SK-N-SH (cell line): ENCODE measurements around the gene BTBD16. TPM values are rescaled to one million over a fixed set of nuclear protein-coding genes. Genes with fewer than 3 reads are reported as not detected.

ENCODE experiments used
- CTCF ChIA-PET: fragments of 300-600, 350-600 bp; formaldehyde crosslinking; extraction: SDS; loops from one replicate; lab custom pipeline; 2021; lab: Yijun Ruan, JAX
- POLR2A ChIA-PET: fragments of 350-600 bp; sonication (Branson Sonifier 250); formaldehyde crosslinking; extraction: SDS; loops from one replicate; lab custom pipeline; 2020; ENCODE audit warnings: antibody characterized with exemption, inconsistent platforms; lab: Yijun Ruan, JAX
- DNase-seq: peaks from one replicate; pipeline ENCODE4 v3.0.0; 2012
- H2AFZ ChIP-seq: fragments of 200-600 bp; sonication (generic); 2 replicates; pipeline ENCODE4 v1.8.1; 2016; ENCODE audit warnings: antibody characterized with exemption, mild to moderate bottlenecking, low read depth
- H3F3A ChIP-seq: fragments of 200-600 bp; sonication (generic); replicated peaks from 2 replicates; pipeline ENCODE3; 2016; ENCODE audit warnings: antibody characterized with exemption, mild to moderate bottlenecking; ENCODE audit not compliant: insufficient read depth
- H3K27ac ChIP-seq, 2 experiments: fragments of 200-500 bp in 1 of 2; fragments of 200-600 bp in 1 of 2; sonication (Bioruptor generic) in 1 of 2; sonication (generic), shearing (Covaris generic) in 1 of 2; 2 replicates each; pipeline versions ENCODE4 v1.5.1 to v1.6.1; 2014 to 2016; ENCODE audit warnings: low read depth in 2 of 2, inconsistent platforms in 1 of 2, low read length in 1 of 2, mild to moderate bottlenecking in 1 of 2, mixed read lengths in 1 of 2
- H3K27me3 ChIP-seq: fragments of 200-600 bp; sonication (generic), shearing (Covaris generic); 2 replicates; pipeline ENCODE4 v1.6.1; 2016; ENCODE audit warnings: mixed run types; ENCODE audit not compliant: insufficient read depth
- H3K36me3 ChIP-seq, 2 experiments: fragments of 200-500 bp in 1 of 2; fragments of 200-600 bp in 1 of 2; sonication (Bioruptor generic) in 1 of 2; sonication (generic) in 1 of 2; replicated peaks in 1 of 2; 2 replicates each; pipeline versions ENCODE3 to v1.5.1; 2014 to 2016; ENCODE audit warnings: low read length in 1 of 2, mild to moderate bottlenecking in 1 of 2; ENCODE audit not compliant: insufficient read depth in 2 of 2, control insufficient read depth in 1 of 2
- H3K4me1 ChIP-seq, 2 experiments: fragments of 200-500 bp in 1 of 2; fragments of 200-600 bp in 1 of 2; sonication (Bioruptor generic) in 1 of 2; sonication (generic), shearing (Covaris generic) in 1 of 2; 2 replicates each; pipeline versions ENCODE4 v1.5.1 to v1.6.1; 2014 to 2016; ENCODE audit warnings: low read depth in 1 of 2, low read length in 1 of 2, mixed run types in 1 of 2; ENCODE audit not compliant: insufficient read depth in 2 of 2, control insufficient read depth in 1 of 2
- H3K4me2 ChIP-seq: fragments of 200-600 bp; sonication (generic), shearing (Covaris generic); 2 replicates; pipeline ENCODE4 v1.6.1; 2017; ENCODE audit warnings: mixed run types
- H3K4me3 ChIP-seq, 2 experiments: fragments of 200-500 bp in 1 of 2; fragments of 200-600 bp in 1 of 2; sonication (Bioruptor generic) in 1 of 2; sonication (generic), shearing (Covaris generic) in 1 of 2; 2 replicates each; pipeline versions ENCODE4 v1.5.1 to v1.8.1; 2014 to 2016; ENCODE audit warnings: low read depth in 2 of 2, inconsistent platforms in 1 of 2, low read length in 1 of 2, mild to moderate bottlenecking in 1 of 2, mixed read lengths in 1 of 2, moderate library complexity in 1 of 2
- H3K79me2 ChIP-seq: fragments of 200-600 bp; sonication (generic); 2 replicates; pipeline ENCODE4 v1.8.1; 2017; ENCODE audit warnings: mild to moderate bottlenecking; ENCODE audit not compliant: insufficient read depth
- H3K9ac ChIP-seq: fragments of 200-600 bp; sonication (generic); 2 replicates; pipeline ENCODE4 v1.6.1; 2017; ENCODE audit warnings: mixed run types
- H3K9me2 ChIP-seq: fragments of 200-600 bp; sonication (generic); 2 replicates; pipeline ENCODE4 v1.6.1; 2017; ENCODE audit warnings: mixed run types
- H3K9me3 ChIP-seq: fragments of 200-600 bp; sonication (generic); 2 replicates; pipeline ENCODE4 v1.6.1; 2017; ENCODE audit warnings: mixed run types, mild to moderate bottlenecking, moderate library complexity
- H4K20me1 ChIP-seq: fragments of 200-600 bp; sonication (generic); 2 replicates; pipeline ENCODE4 v1.6.1; 2017; ENCODE audit warnings: mild to moderate bottlenecking, mixed run types; ENCODE audit not compliant: insufficient read depth
- ELF1 ChIP-seq: IDR thresholded peaks from 2 replicates; pipeline ENCODE4 v1.4.0; 2012
- EZH2phosphoT487 ChIP-seq: fragments of 200-600 bp; sonication (generic); IDR thresholded peaks from 2 replicates; pipeline ENCODE4 v1.6.1; 2017; ENCODE audit warnings: low read depth, mixed run types, mild to moderate bottlenecking, antibody characterized with exemption, moderate library complexity, borderline replicate concordance
- FOSL2 ChIP-seq: IDR thresholded peaks from 2 replicates; pipeline ENCODE4 v1.4.0; 2012; ENCODE audit warnings: low read depth, mild to moderate bottlenecking, moderate library complexity, borderline replicate concordance
- GABPA ChIP-seq: IDR thresholded peaks from 2 replicates; pipeline ENCODE4 v1.4.0; 2012; ENCODE audit warnings: low read depth, mild to moderate bottlenecking
- IRF3 ChIP-seq: fragments of 150-350 bp; IDR thresholded peaks from 2 replicates; pipeline ENCODE4 v1.6.1; 2016; ENCODE audit warnings: mild to moderate bottlenecking, low read depth, low read length
- JUND ChIP-seq: IDR thresholded peaks from 2 replicates; pipeline ENCODE4 v1.4.0; 2012
- MAX ChIP-seq: IDR thresholded peaks from 2 replicates; pipeline ENCODE4 v1.4.0; 2012; ENCODE audit warnings: low read depth
- MEF2A ChIP-seq: IDR thresholded peaks from 2 replicates; pipeline ENCODE4 v1.4.0; 2012; ENCODE audit warnings: low read depth, borderline replicate concordance
- MXI1 ChIP-seq: IDR thresholded peaks from 2 replicates; pipeline ENCODE4 v1.6.1; 2012; ENCODE audit warnings: mild to moderate bottlenecking, low read depth, low read length, improper control_type of control experiment
- PBX3 ChIP-seq: IDR thresholded peaks from 2 replicates; pipeline ENCODE4; 2012
- RAD21 ChIP-seq: IDR thresholded peaks from 2 replicates; pipeline ENCODE4 v1.6.1; 2012; ENCODE audit warnings: mild to moderate bottlenecking, low read length
- REST ChIP-seq: IDR thresholded peaks from 2 replicates; pipeline ENCODE4 v1.6.1; 2012; ENCODE audit warnings: mild to moderate bottlenecking, low read depth, low read length, moderate library complexity
- RXRA ChIP-seq: IDR thresholded peaks from 2 replicates; pipeline ENCODE4 v1.4.0; 2012; ENCODE audit warnings: low read depth, mild to moderate bottlenecking, borderline replicate concordance
- SMC3 ChIP-seq: IDR thresholded peaks from 2 replicates; pipeline ENCODE4 v1.6.1; 2012; ENCODE audit warnings: low read depth, low read length, improper control_type of control experiment
- TCF12 ChIP-seq: IDR thresholded peaks from 2 replicates; pipeline ENCODE4 v1.4.0; 2012
- USF2 ChIP-seq: fragments of 150-350 bp; IDR thresholded peaks from 2 replicates; pipeline ENCODE4 v1.6.1; 2017; ENCODE audit warnings: antibody characterized with exemption, low read length, low read depth, borderline replicate concordance
- whole genome bisulfite sequencing: methylation state at CpG from one replicate; pipeline ENCODE4 v1.1.6; 2017; ENCODE audit warnings: low lambda C conversion rate; 5-methylcytosine and 5-hydroxymethylcytosine counted together
- polyA plus RNA-seq, 3 experiments: library from polyadenylated mRNA; depleted of rRNA; stranded (reverse); fragments of >200 nt; gene quantifications; 2 replicates each; pipeline ENCODE4 v1.2.3, GENCODE V29; 2012

The BTBD16 gene
- polyA plus RNA-seq, 1 of the 3 experiments (the other 2 are of a cell fraction), result not detected

- H3K27ac ChIP-seq, result no peak overlapping the region
- H4K20me1 ChIP-seq, result no peaks in the 10 kb centered on the region
- no peaks in the 10 kb centered on the region for H3K9me3 ChIP-seq
- no peak overlapping the region for H3K4me2 ChIP-seq
- DNase-seq, result no peak
- CTCF ChIA-PET, result interaction anchor here (0.6 to 3.3 kb wide), 21 partner anchors 10 to 289 kb away, joined by 3 to 50 read pairs (median 8); no protein-coding TSS in a partner anchor
- no peak overlapping the region for H3K4me3 ChIP-seq
- H3K9me2 ChIP-seq, result no peaks in the 10 kb centered on the region
- 68% methylated on average over 7 of the region's 10 CpGs for WGBS
- H3K4me1 ChIP-seq, result no peaks in the 10 kb centered on the region; a peak in 1 of 4 replicates
- TF ChIP-seq IRF3 (no peak), GABPA (no peak), EZH2phosphoT487 (no peak), MEF2A (no peak), USF2 (no peak), RXRA (no peak), MXI1 (no peak), RAD21 (no peak), ELF1 (no peak), SMC3 (no peak), FOSL2 (no peak)
- POLR2A ChIA-PET, result no interaction called here
- no peaks in the 10 kb centered on the region for H3K27me3 ChIP-seq
- no peaks in the 10 kb centered on the region for H3K79me2 ChIP-seq
- no peak overlapping the region for H3K9ac ChIP-seq
- H3K36me3 ChIP-seq, result peaks cover 0 to 3% of the 10 kb centered on the region in 2 experiments
- H2AFZ ChIP-seq, result no peak overlapping the region
- peaks cover 4% of the 10 kb centered on the region for H3F3A ChIP-seq
Measured at GRCh38 chr10:122269059-122269687, 1.9 kb upstream of the BTBD16 start.

GRCh38 chr10:122273966-122274545 lies 3.0 kb downstream of the BTBD16 start:
- no peaks in the 10 kb centered on the region for H4K20me1 ChIP-seq
- ChIA-PET CTCF (interaction anchor here (1.7 kb wide), 1 partner anchor 11 kb away, joined by 4 read pairs; no protein-coding TSS in a partner anchor), POLR2A (no interaction called here)
- TF ChIP-seq REST (no peak), PBX3 (no peak), MAX (no peak), TCF12 (no peak), JUND (no peak)
- DNase-seq, result no peak
- no peak overlapping the region for H3K4me3 ChIP-seq
- H3K27ac ChIP-seq, result no peak overlapping the region
- no peaks in the 10 kb centered on the region for H3K27me3 ChIP-seq
- H2AFZ ChIP-seq, result no peak overlapping the region
- no peak overlapping the region for H3K9ac ChIP-seq
- H3K9me2 ChIP-seq, result no peaks in the 10 kb centered on the region
- no peaks in the 10 kb centered on the region for H3K9me3 ChIP-seq
- H3K36me3 ChIP-seq, result no peaks in the 10 kb centered on the region
- H3K4me1 ChIP-seq, result no peaks in the 10 kb centered on the region
- no peaks in the 10 kb centered on the region for H3K79me2 ChIP-seq
- no peak overlapping the region for H3K4me2 ChIP-seq
- no peaks in the 10 kb centered on the region for H3F3A ChIP-seq
- WGBS, result 78% methylated on average over 10 of the region's 10 CpGs
